ENCODE results near the gene CRYBG1. TPM values are rescaled to one million over a fixed set of nuclear protein-coding genes. Genes with fewer than 3 reads are reported as not detected.
"Not testable (repeated sequence)": the region's sequence is repeated elsewhere in the genome, so short reads cannot be mapped to it uniquely, and the experiment has no call there.

Gene CRYBG1
- total RNA-seq, 1 experiment from 2014 or later, result 5.1 TPM

DNA sequence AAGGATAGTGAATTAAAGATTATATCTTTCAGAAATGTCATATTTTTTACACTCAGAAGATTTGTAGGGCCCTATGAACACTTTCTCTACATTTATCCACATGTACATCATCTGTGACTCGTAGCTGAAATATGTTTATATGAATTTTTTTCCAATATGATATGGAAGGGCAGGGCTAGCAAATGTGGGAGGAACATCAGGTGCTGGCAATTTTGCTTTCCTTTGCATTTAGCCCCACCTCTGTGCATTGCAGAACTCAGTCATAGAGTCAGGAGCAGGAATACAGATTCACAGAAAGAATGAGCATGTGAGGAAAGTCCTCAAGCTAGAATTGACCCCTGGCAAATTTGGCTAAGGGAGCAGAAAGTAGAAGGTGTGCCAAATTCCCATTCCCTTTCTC is 129.9 kb downstream of the CRYBG1 start:
- no peak for DNase-seq (ENCODE audit: extremely low read depth, low read depth)

DNA sequence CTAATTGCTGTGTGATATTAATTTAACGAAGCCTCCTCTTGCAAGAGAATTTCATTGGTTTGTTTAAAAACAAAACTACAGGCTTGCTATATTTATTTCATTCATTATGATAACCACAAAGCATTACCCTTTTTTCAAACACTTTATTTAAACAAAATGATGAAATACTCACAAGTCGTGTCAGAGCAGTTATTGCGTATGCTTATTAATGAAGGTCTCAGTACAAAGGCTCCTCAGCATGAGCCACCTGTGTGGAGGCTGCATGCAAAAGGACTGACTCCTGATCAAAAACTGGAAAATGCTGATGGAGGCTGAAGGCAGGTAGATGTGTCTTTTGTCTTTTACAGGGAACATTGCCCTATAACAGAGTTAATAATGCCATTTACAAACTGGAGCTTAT is 130.5 kb downstream of the CRYBG1 start:
- DNase-seq (ENCODE audit: extremely low read depth, low read depth), result no peak

DNA sequence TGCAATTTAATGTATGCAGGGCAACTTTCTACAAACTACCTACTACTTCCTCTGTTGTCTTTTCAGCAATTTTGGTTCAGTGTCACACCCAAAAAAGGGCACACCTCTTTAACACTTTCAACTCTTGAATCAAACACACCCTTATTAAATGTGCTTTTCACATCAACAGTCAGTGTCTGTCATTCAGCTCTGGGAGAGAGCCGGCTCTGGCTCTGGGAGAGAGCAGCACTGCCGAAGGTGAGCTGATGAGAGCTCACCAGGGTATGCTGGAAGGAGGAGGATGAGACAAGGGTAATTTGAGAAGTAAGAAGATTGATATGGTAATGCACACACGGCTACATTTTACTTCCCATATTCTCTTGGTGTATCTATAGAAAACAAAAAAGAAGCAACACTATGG is 134.5 kb downstream of the CRYBG1 start:
- DNase-seq (ENCODE audit: extremely low read depth, low read depth), result no peak

DNA sequence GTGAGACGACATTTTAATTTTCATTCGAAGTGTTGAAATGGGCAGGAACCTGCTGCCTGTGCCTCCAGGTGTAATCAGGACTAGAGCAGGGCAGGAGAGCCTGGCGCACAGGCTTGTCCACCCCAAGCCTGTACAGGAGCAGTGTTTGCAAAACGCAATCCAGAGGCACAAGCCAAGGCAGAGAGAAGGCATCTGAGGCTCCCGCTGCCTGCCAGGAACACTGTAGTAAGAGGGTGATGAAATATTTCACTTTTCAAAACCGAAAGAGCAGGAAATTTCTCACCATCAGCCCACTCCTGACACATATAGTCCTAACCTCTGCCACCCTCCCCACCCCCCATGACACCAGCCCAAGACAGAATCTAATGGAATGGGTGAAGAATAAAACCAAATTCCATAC is 136.3 kb downstream of the CRYBG1 start:
- DNase-seq (ENCODE audit: extremely low read depth, low read depth), result no peak

DNA sequence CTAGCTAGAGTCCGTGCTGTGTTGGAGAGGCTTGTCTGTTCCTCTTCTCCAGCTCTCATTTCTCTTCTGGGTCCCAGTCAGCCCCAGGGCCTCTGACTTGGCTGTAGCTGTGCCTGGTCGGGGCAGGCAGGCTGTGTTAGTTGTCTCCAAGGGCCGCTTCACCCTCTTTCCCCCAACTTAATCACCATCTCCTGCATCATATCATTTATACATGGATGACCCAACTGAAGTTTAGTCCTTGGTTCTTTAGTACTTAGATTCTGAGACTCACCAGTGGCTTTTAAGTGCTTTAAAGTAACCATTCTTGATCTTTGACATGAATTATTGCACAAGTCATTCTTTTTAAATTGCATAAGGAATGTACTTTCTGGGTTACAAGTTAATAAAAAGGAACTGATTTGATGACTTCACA is 141.4 kb downstream of the CRYBG1 start:
- no peak for DNase-seq (ENCODE audit: extremely low read depth, low read depth)

DNA sequence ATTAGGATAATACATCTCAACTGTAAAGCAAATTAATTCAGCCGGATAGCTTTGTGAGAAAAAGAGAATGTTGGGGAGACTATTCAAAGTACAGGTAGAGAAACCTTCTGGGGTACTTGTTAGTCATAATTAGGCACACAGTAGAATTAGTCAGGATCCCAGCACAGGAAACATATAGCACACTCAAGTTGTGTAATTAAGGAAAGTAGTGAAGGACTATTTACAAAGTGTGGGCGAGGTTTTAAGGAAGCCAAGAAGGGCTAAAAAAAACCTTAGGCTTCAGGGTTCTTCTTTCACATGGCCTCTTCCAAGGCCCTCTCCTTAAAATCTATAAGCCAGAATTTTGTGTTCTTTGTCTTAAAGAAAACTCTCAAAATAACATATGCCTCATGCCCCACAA is 142.0 kb downstream of the CRYBG1 start:
- DNase-seq (ENCODE audit: extremely low read depth, low read depth), result no peak

DNA sequence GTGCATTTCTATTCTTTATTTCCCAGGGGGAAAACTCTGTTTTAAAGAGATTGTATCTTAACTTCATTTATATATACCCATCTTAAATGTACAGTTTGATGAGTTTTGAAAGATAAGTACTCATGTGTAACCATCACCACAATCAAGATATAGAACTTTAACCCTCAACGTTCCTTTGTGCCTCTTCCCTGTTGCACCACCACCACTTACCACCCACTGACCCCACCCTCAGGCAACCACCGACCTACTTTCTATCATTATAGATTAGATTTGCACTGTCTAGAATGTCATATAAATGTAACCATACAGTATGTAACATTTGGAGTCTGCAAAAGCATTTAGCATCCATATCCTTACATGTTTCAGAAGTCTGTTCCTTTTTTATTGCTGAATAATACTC is 147.8 kb downstream of the CRYBG1 start:
- DNase-seq (ENCODE audit: extremely low read depth, low read depth), result no peak

DNA sequence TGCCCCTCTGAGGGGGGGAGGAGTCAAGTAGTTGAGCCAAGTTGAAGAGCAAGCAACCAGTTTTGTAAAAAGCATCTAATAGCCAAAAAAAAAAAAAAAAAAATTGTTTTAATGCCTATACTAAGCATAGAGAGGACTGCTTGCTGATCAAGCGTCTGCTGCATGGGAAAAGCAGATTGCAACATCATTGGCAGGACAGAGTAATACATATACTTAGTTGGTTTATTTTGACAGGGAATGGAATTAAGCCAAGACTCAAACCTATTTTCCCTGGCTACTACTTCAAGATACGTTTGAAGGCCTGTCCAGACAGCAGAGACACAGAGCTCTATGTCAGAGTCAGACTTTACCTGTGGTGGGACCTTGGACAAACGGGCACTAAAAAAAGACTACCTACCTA is 148.3 kb downstream of the CRYBG1 start:
- no peak for DNase-seq (ENCODE audit: extremely low read depth, low read depth)

DNA sequence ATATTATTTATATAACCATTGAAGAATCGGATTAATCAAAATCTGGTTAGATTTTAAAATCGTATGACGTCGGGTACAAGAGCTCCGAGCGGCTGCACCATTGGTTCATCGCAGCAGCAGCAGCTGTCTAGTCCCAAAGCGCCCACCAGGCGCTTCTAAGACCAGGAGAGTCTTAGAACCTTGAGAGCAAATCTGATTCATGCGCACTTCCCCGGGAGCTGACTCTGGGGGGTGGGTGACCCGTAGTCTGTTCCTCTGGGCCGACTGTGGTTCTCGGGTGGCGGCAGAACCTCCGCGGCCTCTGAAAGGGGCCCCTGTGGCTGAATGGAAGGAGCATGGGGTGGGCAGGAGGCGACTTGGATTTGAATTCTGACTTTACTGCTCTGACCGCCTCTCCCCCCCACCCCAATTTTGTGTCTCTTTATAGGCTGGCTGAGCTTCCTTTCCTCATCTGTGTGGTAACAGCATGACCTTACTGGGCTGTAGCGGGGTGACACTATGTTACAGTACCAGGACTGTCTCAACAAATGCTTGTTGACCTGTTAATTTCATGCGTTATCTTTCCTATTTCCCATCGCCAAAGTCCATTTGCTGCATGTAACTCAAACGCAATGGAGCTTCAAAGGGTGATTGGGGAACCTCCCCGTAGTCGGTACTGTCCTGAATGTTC is 149.0 kb downstream of the CRYBG1 start:
- DNase-seq (ENCODE audit: extremely low read depth, low read depth), result no peak

DNA sequence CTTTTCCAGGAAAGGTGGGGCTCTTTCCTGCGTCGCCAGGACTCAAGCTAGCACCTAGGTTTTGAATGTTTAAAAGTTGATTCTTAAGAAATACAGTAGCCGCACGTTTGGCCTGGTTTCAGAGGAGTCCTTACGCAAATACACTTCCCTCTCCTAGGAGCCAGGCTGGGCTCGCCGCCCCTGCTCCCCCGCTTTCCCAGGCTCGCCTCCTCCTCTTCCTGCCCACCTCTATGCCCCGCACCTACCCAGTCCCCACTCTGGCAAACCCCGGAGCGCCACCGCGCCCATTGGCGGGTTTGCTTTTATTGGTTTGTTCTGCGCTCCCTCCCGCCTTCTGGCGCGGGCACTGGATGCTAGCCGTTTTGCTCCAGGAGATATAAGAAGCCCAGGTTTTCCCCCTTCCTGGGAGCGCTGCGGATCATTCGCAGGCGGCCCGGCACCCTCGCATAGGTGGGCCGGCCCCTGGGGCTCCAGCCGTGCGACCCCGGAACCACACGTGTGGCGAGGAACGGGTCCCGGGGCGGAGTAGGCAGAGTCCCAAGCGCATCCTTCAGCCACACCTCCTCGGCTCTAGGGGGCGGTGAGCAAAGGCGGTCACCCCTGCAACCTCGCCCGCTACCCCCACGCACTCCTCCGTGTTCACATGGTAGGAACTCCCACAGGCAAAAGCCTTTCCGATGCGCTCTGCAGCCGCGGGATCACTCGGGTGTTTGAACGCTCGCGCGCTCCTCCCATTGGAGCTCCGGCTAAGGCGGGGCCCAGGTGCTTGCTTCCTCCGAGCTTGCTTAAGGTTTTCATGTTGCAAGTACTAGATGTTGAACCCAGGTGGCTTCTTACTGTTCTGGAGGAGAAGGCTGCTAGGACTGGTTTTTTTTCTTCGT is 149.8 kb downstream of the CRYBG1 start:
- DNase-seq (ENCODE audit: extremely low read depth, low read depth), result no peak

DNA sequence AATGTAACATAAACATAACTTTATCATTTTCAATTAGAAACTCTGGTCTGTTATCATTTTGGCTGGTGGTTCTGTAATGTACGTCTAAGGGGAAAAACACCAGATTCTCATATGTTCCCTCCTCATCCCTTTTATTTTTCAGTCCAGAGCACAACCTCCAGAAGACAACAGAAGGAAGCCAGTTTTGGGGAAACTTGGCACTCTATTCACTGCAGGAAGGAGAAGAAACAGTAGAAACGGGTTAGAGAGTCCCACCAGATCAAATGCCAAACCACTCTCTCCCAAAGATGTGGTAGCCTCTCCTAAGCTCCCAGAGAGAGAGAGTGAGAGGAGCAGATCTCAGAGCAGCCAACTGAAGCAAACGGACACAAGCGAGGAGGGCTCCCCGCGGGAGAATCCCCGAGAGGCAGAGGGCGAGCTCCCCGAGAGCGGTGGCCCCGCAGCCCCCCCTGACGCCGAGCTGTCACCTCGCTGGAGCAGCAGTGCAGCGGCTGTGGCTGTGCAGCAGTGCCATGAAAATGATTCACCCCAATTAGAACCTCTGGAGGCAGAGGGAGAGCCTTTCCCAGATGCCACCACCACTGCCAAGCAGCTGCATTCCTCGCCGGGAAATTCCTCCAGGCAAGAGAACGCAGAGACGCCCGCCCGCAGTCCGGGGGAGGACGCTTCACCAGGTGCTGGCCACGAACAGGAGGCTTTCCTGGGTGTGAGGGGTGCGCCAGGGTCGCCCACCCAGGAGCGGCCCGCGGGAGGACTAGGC is 151.0 kb downstream of the CRYBG1 start:
- DNase-seq (ENCODE audit: extremely low read depth, low read depth), result no peak

DNA sequence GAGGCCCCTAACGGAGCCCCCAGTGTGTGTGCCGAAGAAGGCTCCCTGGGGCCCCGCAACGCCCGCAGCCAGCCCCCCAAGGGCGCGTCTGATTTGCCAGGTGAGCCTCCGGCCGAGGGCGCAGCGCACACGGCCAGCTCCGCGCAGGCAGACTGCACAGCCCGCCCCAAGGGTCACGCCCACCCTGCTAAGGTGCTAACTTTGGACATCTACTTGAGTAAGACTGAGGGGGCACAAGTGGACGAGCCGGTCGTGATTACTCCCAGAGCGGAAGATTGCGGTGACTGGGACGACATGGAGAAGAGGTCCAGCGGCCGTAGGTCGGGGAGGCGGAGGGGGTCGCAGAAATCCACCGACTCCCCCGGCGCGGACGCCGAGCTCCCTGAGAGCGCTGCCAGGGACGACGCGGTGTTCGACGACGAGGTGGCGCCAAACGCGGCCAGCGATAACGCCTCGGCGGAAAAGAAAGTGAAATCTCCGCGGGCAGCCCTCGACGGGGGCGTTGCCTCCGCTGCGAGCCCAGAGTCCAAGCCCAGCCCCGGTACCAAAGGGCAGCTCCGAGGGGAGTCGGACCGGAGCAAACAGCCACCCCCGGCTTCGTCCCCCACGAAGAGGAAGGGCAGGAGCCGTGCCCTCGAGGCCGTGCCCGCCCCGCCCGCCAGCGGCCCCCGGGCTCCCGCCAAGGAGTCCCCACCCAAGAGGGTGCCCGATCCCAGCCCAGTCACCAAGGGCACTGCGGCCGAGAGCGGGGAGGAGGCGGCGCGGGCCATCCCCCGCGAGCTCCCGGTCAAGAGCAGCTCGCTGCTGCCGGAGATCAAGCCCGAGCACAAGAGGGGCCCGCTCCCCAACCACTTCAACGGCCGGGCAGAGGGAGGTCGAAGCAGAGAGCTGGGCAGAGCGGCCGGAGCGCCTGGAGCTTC is 151.8 kb downstream of the CRYBG1 start:
- peak; percentile 41 for DNase-seq (ENCODE audit: extremely low read depth, low read depth)

DNA sequence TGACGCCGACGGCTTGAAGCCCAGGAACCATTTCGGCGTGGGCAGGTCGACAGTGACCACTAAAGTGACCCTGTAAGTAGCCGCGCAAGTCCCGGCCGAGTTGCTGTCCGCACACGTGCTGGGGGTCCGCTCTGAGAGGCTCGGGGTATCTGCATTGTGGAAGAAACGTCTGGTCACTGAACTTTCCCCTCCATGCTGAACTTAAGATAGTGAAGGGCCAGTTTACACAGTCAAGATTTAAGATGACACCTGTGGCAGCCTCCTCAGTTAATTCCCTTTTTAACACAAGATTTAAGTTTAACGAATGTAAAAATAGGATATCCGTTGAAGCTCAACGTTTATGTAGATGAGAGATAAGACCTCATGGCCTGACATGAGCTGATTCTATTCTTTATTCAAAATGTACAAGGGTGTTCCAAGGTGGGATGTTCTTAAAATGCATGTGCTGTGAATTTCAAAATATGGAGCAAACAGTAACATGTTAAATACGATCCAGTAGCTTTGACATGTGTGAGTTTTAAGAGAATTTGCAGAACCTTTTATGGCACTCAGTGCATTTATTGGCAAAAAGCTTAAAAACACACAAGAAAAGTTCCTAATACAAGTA is 152.6 kb downstream of the CRYBG1 start:
- no peak for DNase-seq (ENCODE audit: extremely low read depth, low read depth)

DNA sequence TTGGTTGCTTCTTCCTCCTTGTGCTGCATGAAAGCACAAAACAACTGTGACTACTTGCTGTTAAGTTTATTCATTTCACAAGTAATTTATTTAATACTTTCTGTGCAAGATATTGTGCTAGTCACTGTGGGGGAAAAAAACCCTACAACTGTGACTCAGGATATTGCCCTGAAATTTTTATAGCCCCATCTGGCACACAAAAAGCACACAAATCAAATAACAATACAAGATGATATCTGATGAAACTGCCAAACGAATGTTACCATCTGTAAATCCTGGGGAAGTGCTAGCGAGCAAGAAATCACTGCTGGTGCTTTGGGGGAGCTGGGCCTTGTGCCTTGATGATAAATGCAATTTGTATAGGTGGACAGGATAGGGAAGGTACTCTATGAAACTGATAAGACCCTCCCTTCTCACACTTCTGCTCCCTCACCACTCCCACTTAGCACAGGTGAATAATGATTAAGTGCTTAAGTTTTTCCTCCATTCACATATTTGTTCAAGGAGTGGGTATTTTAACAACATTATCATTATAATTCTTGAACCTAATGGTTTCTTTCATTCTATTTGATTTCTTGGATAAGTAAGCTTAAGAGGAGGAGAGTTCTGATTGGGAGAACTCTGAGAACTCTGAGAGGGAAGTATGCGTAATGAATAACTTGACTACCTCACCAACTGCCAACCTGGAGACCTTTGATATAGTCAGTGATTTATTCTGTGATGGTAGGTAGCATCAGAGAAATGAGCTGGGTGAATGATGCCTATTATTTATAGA is 153.5 kb downstream of the CRYBG1 start:
- DNase-seq (ENCODE audit: extremely low read depth, low read depth), result no peak

DNA sequence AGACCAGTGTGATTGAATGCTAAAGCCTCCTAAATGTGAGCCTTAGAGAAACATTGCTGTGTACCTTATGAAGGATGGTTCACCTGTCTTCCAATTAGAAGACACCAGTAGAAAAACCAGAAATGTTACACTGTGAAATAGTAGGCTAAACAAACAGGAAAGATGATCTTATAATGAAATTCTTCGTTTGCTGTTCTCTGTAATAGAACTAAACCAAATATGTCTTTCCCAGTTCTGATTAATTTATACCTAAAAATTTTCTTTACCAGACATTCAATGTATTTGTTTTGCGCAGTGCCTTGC is 154.0 kb downstream of the CRYBG1 start:
- no peak for DNase-seq (ENCODE audit: extremely low read depth, low read depth)

DNA sequence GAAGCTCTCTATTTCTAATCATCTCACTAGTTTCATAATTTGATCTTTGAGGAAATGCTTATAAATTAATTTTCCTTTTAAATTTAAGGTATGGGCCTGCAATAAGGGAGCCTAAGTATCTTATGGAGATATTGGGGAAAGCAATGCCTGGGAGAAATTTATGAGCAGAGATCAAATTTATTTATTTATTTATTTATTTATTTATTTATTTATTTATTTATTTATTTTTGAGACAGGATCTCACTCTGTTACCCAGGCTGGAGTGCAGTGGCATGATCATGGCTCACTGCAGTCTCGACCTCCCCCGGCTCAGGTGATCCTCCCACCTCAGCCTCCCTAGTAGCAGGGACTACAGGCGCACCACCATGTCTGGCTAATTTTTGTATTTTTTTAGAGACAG is 155.1 kb downstream of the CRYBG1 start:
- DNase-seq (ENCODE audit: extremely low read depth, low read depth), result not testable (repeated sequence)

DNA sequence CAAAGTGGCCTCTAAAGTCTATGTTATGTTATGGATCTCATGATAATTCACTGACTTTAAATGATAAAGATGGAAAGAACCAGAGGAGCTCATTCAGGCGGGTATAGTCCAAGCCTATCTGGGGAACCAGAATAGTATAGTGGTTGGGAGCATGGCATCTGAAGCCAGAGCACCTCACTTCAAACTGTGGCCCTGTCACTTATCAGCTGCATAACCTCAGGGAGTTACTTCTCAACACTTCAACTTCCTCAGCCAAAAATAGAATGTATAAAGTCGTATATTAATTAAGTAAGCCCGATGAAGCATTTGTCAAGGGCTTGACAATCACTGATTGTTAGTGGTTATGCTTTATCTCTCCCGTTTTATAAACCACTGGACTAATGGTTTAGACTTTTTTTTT is 156.1 kb downstream of the CRYBG1 start:
- no peak for DNase-seq (ENCODE audit: extremely low read depth, low read depth)

DNA sequence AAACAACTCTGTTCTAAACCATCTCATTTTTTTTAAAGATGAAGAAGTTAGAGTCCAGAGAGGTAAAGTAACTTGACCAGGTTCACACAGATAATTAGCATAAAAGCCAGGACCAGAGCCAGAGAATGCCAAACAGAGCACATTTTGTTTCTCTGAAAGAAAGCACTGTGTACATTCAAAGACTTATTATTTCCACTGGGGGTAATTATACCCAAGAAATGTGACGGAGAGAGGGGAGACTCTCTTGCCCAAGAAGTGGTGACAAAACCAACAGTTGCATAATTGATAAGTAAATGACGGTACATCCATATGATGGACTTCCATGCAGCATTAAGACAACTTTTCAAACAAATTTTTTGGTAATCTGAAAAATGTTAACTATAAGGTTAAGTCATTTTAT is 157.2 kb downstream of the CRYBG1 start:
- no peak for DNase-seq (ENCODE audit: extremely low read depth, low read depth)

DNA sequence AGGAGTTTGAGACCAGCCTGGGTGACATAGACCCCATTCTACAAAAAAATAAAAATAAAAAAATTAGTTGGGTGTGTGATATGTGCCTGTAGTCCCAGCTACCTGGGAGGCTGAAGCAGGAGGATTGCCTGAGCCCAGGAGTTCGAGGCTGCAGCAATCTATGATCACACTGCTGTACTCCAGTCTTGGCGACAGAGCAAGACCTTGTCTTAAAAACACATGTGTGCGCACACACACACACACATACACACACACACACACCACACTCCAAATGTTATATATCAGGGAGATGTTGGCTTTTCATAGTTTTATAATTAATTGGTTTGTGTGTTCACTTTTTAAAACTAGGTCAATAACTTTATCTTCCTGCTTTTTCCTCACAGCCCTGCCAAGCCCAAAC is 158.2 kb downstream of the CRYBG1 start:
- no peak for DNase-seq (ENCODE audit: extremely low read depth, low read depth)

All from NCI-H460 (cell line).